ENCODE results near the gene TMEM225.
"Not testable (repeated sequence)": the region's sequence is repeated elsewhere in the genome, so short reads cannot be mapped to it uniquely, and the experiment has no call there.

The TMEM225 gene

DNA sequence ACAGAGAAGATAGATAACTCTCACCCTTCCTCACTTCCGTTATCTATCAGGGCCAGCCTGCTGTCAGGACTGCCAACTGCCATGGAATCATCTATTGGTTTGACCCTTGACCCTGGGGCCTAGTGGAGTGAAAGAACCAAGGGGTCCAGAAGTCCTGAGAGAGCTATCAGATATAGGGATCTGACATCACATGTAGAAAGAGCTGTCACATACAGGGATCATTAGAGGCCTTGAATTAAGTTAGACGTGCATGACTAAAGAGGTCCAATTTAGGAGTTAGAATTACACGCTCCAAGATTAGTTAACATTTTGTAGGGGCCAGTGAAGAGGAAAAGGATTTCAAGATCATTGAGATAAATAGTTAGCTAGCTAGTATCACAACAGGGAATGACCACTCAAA, at the start of gene TMEM225:
TMEM225 (minus strand) TSS at position 101 of the 400 bp plus-strand sequence. CDS start 245 bp downstream, outside the sequence.
- no peak for TF ChIP-seq ZNF274 (IDR thresholded peaks at IDR 0.05; ENCODE audit: low read depth, low read length)
- H3K4me3 ChIP-seq (ENCODE audit: low read length): no peak within 1 kb of the TSS

DNA sequence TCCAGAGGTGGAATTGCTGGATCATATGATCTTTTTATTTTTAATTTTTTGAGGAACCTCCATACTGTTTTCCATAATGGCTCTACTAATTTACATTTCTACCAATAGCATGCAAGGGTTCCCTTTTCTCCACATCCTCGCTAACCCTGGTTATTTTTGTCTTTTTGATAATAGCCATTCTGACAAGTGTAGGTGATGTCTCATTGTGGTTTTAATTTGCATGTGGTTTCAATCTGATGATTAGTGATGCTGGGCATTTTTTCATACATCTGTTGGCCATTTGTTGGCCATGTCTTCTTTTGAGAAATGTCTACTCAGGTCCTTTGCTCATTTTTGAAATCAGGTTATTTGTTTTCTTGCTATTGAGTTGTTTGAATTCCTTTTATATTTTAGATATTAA, 38.6 kb upstream of the TMEM225 start:
- TF ChIP-seq ZNF274 (IDR thresholded peaks at IDR 0.05; ENCODE audit: low read depth, low read length): no peak
- no peak overlapping the region for H3K4me3 ChIP-seq (ENCODE audit: low read length)

DNA sequence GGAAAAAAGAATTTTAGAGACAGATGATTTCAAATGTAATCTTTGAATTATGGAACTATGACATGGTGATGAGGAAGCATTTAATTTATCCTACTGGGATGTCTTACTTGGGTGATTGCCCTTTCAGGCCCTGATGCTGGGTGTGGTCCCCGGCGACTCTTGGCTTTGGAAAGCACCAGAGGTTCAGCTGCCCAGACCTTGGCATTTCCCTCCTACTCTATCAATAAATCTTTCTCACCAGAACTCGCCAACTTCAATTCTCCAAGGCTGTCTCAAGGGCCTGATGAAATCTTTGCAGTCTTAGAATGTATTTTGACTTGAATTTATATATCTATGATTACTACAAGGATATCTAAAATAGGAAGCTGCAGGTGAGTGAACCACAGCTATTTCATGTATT, 35.5 kb upstream of the TMEM225 start:
- no peak for TF ChIP-seq ZNF274 (IDR thresholded peaks at IDR 0.05; ENCODE audit: low read depth, low read length)

DNA sequence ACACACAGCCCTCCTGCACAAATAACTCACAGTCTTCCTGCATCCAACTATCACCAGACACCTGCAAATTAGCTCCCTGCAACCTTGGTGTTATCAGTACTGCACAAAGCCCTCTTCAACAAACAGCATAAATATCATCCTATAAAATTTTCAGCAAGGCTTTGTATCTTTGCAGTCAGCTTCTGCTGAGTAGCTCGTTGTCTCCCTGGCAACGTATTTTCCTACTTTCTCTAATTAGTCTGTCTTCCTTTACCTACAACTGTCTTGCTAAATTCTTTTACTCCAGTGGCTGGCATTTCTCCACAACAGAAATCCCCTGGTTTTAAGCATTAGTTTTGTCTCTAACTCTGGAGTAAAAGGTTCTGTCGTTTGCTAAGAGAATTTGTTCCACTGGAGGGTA, 20.4 kb upstream of the TMEM225 start:
- TF ChIP-seq ZNF274 (IDR thresholded peaks at IDR 0.05; ENCODE audit: low read depth, low read length): no peak
- H3K4me3 ChIP-seq (ENCODE audit: low read length): no peak overlapping the region

More for the DNA sequence above, 35.5 kb upstream of the TMEM225 start:
- no peak overlapping the region for H3K4me3 ChIP-seq (ENCODE audit: low read length)

GRCh38 chr11:123904932-123905331, 19.5 kb upstream of the TMEM225 start:
- no peak for TF ChIP-seq ZNF274 (IDR thresholded peaks at IDR 0.05; ENCODE audit: low read depth, low read length)
- no peak overlapping the region for H3K4me3 ChIP-seq (ENCODE audit: low read length)

- no peak overlapping the region for H3K4me3 ChIP-seq (ENCODE audit: low read length)
- TF ChIP-seq ZNF274 (IDR thresholded peaks at IDR 0.05; ENCODE audit: low read depth, low read length): no peak
These were observed 18.5 kb upstream of the TMEM225 start for GRCh38 chr11:123903932-123904331.

DNA sequence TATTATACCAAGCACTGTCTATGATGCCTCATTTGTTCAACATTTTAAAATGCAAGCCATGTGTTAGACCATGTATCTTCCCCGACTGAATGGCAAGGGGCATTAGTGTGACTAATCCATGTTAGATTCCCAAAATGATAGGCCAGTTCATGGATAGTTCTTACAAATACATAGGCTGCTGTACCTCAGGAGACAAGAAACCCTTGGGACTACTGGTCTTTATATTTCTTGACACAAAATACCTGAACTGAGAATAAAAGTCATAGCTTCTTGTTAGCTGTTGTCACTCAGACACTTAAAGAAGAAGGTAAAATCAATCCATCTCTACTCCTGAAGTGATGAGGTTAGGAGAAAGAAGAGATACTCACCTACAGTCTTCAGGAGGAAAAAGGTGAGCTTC, 16.4 kb upstream of the TMEM225 start, which contains the start of gene OR8D4:
OR8D4 (plus strand) TSS at position 301 of the 400 bp plus-strand sequence. CDS start 4,265 bp downstream, outside the sequence.
- TF ChIP-seq ZNF274 (IDR thresholded peaks at IDR 0.05; ENCODE audit: low read depth, low read length): no peak
- no peak within 1 kb of the TSS for H3K4me3 ChIP-seq (ENCODE audit: low read length)

GRCh38 chr11:123899792-123900191, 14.3 kb upstream of the TMEM225 start:
- no peak for TF ChIP-seq ZNF274 (IDR thresholded peaks at IDR 0.05; ENCODE audit: low read depth, low read length)

DNA sequence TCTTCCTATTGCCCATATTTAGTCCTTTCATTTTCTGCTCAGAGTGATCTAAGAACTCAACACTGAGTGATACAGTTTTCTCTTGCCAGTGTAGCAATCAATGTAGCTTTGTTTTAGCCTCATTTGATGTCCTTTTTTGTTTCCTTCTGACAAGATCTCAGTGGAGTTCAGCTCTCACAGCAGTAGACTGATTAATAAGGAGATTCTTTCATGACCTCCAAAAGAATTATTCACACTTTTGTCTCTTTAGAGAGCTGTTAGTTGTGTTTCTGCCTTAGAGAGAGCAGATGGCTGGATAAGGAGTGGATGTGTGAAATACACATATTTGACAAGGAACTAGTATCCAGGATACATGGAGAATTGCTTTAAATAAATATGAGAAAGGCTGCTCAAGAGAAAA, 6.6 kb upstream of the TMEM225 start:
- no peak for TF ChIP-seq ZNF274 (IDR thresholded peaks at IDR 0.05; ENCODE audit: low read depth, low read length)
- H3K4me3 ChIP-seq (ENCODE audit: low read length): no peak overlapping the region

More at GRCh38 chr11:123899792-123900191, 14.3 kb upstream of the TMEM225 start:
- H3K4me3 ChIP-seq (ENCODE audit: low read length): no peak overlapping the region

- no peak overlapping the region for H3K4me3 ChIP-seq (ENCODE audit: low read length)
- TF ChIP-seq ZNF274 (IDR thresholded peaks at IDR 0.05; ENCODE audit: low read depth, low read length): no peak
These were observed 4.6 kb downstream of the TMEM225 start for GRCh38 chr11:123880912-123881311.

- not testable (repeated sequence) for H3K4me3 ChIP-seq (ENCODE audit: low read length)
These were observed 17.7 kb downstream of the TMEM225 start for GRCh38 chr11:123867795-123868194.

DNA sequence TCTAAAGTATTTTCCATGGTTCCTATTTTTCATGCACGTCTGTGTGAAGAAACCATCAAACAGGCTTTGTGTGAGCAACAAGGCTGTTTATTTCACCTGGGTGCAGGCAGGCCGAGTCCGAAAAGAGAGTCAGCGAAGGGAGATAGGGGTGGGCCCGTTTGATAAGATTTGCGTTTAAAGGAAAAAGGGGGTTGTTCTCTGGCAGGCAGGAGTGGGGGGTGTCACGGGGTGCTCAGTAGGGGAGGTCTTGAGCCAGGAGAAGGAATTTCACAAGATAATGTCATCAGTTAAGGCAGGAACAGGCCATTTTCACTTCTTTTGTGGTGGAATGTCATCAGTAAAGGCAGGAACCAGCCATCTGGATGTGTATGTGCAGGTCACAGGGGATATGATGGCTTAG, 20.2 kb downstream of the TMEM225 start:
- H3K4me3 ChIP-seq (ENCODE audit: low read length): not testable (repeated sequence)

DNA sequence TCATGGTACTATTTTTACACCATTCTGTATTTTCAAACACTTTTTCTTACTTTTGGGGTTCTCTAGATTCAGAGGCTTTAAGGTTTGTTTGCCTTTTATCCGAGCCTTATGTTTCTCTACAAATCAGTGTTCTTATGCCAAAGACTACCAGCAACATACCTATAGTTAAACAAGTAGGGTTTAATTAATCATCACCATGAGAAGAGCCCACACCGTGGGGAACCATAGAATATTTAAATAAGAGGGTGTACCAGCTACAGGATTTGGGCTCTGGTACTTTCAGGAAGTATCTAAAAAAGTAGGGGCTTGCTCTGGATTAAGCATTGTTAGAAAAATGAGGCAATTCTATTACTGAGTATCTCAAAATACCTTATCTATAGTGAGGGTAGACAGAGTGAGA, 25.7 kb downstream of the TMEM225 start:
- H3K4me3 ChIP-seq (ENCODE audit: low read length): no peak overlapping the region
- no peak for TF ChIP-seq ZNF274 (IDR thresholded peaks at IDR 0.05; ENCODE audit: low read depth, low read length)

DNA sequence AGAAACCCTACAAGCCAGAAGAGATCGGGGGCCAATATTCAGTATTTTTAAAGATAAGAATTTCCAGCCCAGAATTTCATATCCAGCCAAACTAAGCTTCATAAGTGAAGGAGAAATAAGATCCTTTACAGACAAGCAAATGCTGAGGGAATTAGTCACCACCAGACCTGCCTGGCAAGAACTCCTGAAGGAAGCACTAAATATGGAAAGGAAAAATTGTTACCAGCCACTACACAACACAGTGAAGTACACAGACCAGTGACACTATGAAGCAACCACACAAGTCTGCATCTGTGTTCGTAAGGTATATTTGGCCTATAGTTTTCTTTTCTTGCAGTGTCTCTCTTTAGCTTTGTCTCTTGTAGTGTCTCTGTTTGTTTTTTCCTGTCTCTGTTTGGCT, 29.0 kb downstream of the TMEM225 start:
- TF ChIP-seq ZNF274 (IDR thresholded peaks at IDR 0.05; ENCODE audit: low read depth, low read length): no peak
- H3K4me3 ChIP-seq (ENCODE audit: low read length): no peak overlapping the region

GRCh38 chr11:123853038-123853437, 32.4 kb downstream of the TMEM225 start:
- TF ChIP-seq ZNF274 (IDR thresholded peaks at IDR 0.05; ENCODE audit: low read depth, low read length): no peak
- no peak overlapping the region for H3K4me3 ChIP-seq (ENCODE audit: low read length)

GRCh38 chr11:123852321-123852720, 33.1 kb downstream of the TMEM225 start:
- no peak overlapping the region for H3K4me3 ChIP-seq (ENCODE audit: low read length)
- TF ChIP-seq ZNF274 (IDR thresholded peaks at IDR 0.05; ENCODE audit: low read depth, low read length): no peak

Measured in GM08714 (cell line).